Mesenchymal stem cell (in vitro differentiated cells and primary cell): ENCODE results near the gene CRB1.
A peak's percentile ranks its signal among the peaks of the same experiment; 100 is the strongest.

Experiments used
- DNase-seq: peaks from one replicate; pipeline ENCODE4 v3.0.0-alpha.2; 2013
- H2AFZ ChIP-seq: one replicate; pipeline ENCODE4 v1.6.1; 2013; ENCODE audit warnings: low read depth, mild to moderate bottlenecking, control low read depth, inconsistent platforms, low read length, moderate library complexity
- H2AK5ac ChIP-seq: 2 replicates; pipeline ENCODE4 v1.6.1; 2013; ENCODE audit warnings: low read length, moderate library complexity, mild to moderate bottlenecking, inconsistent platforms; ENCODE audit not compliant: severe bottlenecking
- H2BK120ac ChIP-seq: one replicate; pipeline ENCODE4 v1.6.1; 2013; ENCODE audit warnings: low read depth, mild to moderate bottlenecking, inconsistent platforms, low read length, moderate library complexity
- H2BK12ac ChIP-seq, 2 experiments: one replicate each; pipeline ENCODE4 v1.6.1; 2013; ENCODE audit warnings: inconsistent platforms in 2 of 2, low read length in 2 of 2, mild to moderate bottlenecking in 2 of 2, moderate library complexity in 2 of 2, control low read depth in 1 of 2
- H2BK15ac ChIP-seq: one replicate; pipeline ENCODE4 v1.6.1; 2013; ENCODE audit warnings: mild to moderate bottlenecking, low read depth, inconsistent platforms; ENCODE audit not compliant: poor library complexity, severe bottlenecking
- H2BK5ac ChIP-seq: 2 replicates; pipeline ENCODE4 v1.6.1; 2013; ENCODE audit warnings: low read depth, mild to moderate bottlenecking, low read length, control low read depth, inconsistent platforms; ENCODE audit not compliant: poor library complexity, severe bottlenecking
- H3K14ac ChIP-seq, 2 experiments: one replicate each; pipeline ENCODE4 v1.6.1; 2013; ENCODE audit warnings: inconsistent platforms in 2 of 2, low read length in 2 of 2, control low read depth in 1 of 2, mild to moderate bottlenecking in 1 of 2, moderate library complexity in 1 of 2
- H3K18ac ChIP-seq, 2 experiments: one replicate each; pipeline ENCODE4 v1.6.1; 2013; ENCODE audit warnings: inconsistent platforms in 2 of 2, low read length in 2 of 2, control low read depth in 1 of 2, low read depth in 1 of 2, mild to moderate bottlenecking in 1 of 2
- H3K23ac ChIP-seq, 2 experiments: one replicate each; pipeline ENCODE4 v1.6.1; 2013; ENCODE audit warnings: inconsistent platforms in 2 of 2, low read length in 2 of 2, mild to moderate bottlenecking in 2 of 2, moderate library complexity in 2 of 2, control low read depth in 1 of 2
- H3K27ac ChIP-seq: 2 replicates; pipeline ENCODE4 v1.5.1; 2013; ENCODE audit warnings: mild to moderate bottlenecking, moderate library complexity, low read length, control low read depth, inconsistent platforms; ENCODE audit not compliant: poor library complexity, severe bottlenecking
- H3K27me3 ChIP-seq, 2 experiments: 2 replicates each; pipeline versions ENCODE4 v1.6.1 to v1.7.0; 2013; ENCODE audit warnings: low read length in 2 of 2, mild to moderate bottlenecking in 2 of 2, moderate library complexity in 2 of 2, control low read depth in 1 of 2, inconsistent platforms in 1 of 2; ENCODE audit not compliant: control insufficient read depth in 1 of 2, insufficient read depth in 1 of 2
- H3K36me3 ChIP-seq, 2 experiments: 2 replicates each; pipeline versions ENCODE4 v1.6.1 to v1.7.0; 2013; ENCODE audit warnings: low read length in 2 of 2, control low read depth in 1 of 2, inconsistent platforms in 1 of 2, low read depth in 1 of 2, mild to moderate bottlenecking in 1 of 2; ENCODE audit not compliant: insufficient read depth in 2 of 2, control insufficient read depth in 1 of 2
- H3K4ac ChIP-seq, 2 experiments: one replicate each; pipeline ENCODE4 v1.6.1; 2013; ENCODE audit warnings: inconsistent platforms in 2 of 2, low read length in 2 of 2, mild to moderate bottlenecking in 2 of 2, moderate library complexity in 2 of 2, control low read depth in 1 of 2, low read depth in 1 of 2
- H3K4me1 ChIP-seq: 2 replicates; pipeline ENCODE4 v1.6.1; 2013; ENCODE audit warnings: low read depth, low read length, control low read depth; ENCODE audit not compliant: control insufficient read depth, insufficient read depth
- H3K4me2 ChIP-seq: 2 replicates; pipeline ENCODE4 v1.6.1; 2013; ENCODE audit warnings: low read length, mild to moderate bottlenecking, inconsistent platforms; ENCODE audit not compliant: poor library complexity, severe bottlenecking
- H3K4me3 ChIP-seq, 2 experiments: 2 replicates each; pipeline versions ENCODE4 v1.5.1 to v1.7.0; 2013; ENCODE audit warnings: low read length in 2 of 2, mild to moderate bottlenecking in 2 of 2, control low read depth in 1 of 2, low read depth in 1 of 2; ENCODE audit not compliant: insufficient read depth in 1 of 2
- H3K79me1 ChIP-seq: replicated peaks from 2 replicates; pipeline ENCODE4 v1.6.1; 2013; ENCODE audit warnings: mild to moderate bottlenecking, control low read depth, low read length, inconsistent platforms; ENCODE audit not compliant: poor library complexity, severe bottlenecking
- H3K9ac ChIP-seq: 2 replicates; pipeline ENCODE4 v1.7.0; 2013; ENCODE audit warnings: mild to moderate bottlenecking, low read length, moderate library complexity
- H3K9me3 ChIP-seq: 2 replicates; pipeline ENCODE4 v1.7.0; 2013; ENCODE audit warnings: mild to moderate bottlenecking, low read length; ENCODE audit not compliant: control insufficient read depth
- H4K8ac ChIP-seq: one replicate; pipeline ENCODE4 v1.6.1; 2013; ENCODE audit warnings: inconsistent platforms, mild to moderate bottlenecking, low read length, moderate library complexity
- H4K91ac ChIP-seq: one replicate; pipeline ENCODE4 v1.6.1; 2013; ENCODE audit warnings: mild to moderate bottlenecking, low read length, inconsistent platforms
- WGBS: methylation state at CpG from one replicate; pipeline ENCODE4 v1.1.7; 2013; ENCODE audit warnings: mixed read lengths; 5-methylcytosine and 5-hydroxymethylcytosine counted together

The CRB1 gene

GRCh38 chr1:197468543-197469175, 200.6 kb downstream of the CRB1 start:
- H4K8ac ChIP-seq = no peak overlapping the region
- no peak overlapping the region for H2AK5ac ChIP-seq
- H3K4me2 ChIP-seq = no peak overlapping the region
- H2BK15ac ChIP-seq = no peak overlapping the region
- no peak overlapping the region for H3K4ac ChIP-seq
- H2BK120ac ChIP-seq = no peak overlapping the region
- no peak overlapping the region for H3K14ac ChIP-seq
- H3K9me3 ChIP-seq = no peaks in the 10 kb centered on the region
- no peak overlapping the region for H3K4me3 ChIP-seq
- DNase-seq = no peak
- no peak overlapping the region for H3K27ac ChIP-seq
- H3K23ac ChIP-seq = no peak overlapping the region
- WGBS = 98% methylated on average over 9 of the region's 9 CpGs
- H3K36me3 ChIP-seq = no peaks in the 10 kb centered on the region
- no peak overlapping the region for H2AFZ ChIP-seq
- H4K91ac ChIP-seq = no peak overlapping the region
- H2BK12ac ChIP-seq = no peak overlapping the region
- no peaks in the 10 kb centered on the region for H3K27me3 ChIP-seq
- H3K4me1 ChIP-seq = no peaks in the 10 kb centered on the region
- no peaks in the 10 kb centered on the region for H3K79me1 ChIP-seq
- H3K18ac ChIP-seq = no peak overlapping the region
- H3K9ac ChIP-seq = no peak overlapping the region
- H2BK5ac ChIP-seq = no peak overlapping the region

DNA sequence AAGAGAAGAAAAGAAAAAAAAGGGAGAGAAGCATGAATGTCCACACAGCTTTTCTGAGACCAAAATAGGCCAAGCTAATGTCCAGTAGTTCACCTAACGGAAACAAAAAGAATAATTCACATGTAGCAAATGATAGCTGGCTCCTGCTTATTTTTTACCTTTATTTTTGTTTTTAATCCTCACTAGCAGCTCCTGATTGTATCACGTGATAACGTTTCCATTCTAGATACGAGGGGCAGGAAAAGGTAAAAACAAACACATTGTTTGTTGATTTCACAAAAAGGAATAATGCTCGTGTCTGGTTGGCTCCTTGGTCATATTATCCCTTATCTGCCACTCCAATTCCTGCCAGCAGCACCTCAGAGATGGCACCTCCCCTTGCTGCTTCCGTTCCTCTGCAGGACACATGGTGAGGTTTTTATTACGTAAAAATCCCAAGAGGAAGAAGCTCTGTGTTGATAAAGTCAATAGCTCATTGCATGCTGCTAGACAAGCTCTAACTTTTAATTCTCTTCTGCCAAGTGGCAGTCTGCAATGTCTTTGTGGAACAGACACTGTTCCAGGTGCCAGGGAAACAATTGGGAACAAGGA, 201.7 kb downstream of the CRB1 start:
- Histone ChIP-seq H3K9ac (no peak overlapping the region), H3K4me3 (no peak overlapping the region), H3K27me3 (no peaks in the 10 kb centered on the region), H2BK5ac (no peak overlapping the region), H3K4ac (no peak overlapping the region), H3K18ac (no peak overlapping the region), H3K9me3 (no peaks in the 10 kb centered on the region), H2BK15ac (no peak overlapping the region), H3K79me1 (no peaks in the 10 kb centered on the region), H4K91ac (peak overlapping the region; percentile 52), H2BK120ac (no peak overlapping the region), H3K36me3 (no peaks in the 10 kb centered on the region), H3K23ac (no peak overlapping the region), H2AFZ (no peak overlapping the region), H3K27ac (no peak overlapping the region), H2BK12ac (no peak overlapping the region), H3K4me1 (no peaks in the 10 kb centered on the region), H4K8ac (no peak overlapping the region), H3K14ac (no peak overlapping the region), H2AK5ac (no peak overlapping the region), H3K4me2 (no peak overlapping the region)
- WGBS = 76% methylated on average over 7 of the region's 7 CpGs
- DNase-seq = no peak

- Histone ChIP-seq H2BK15ac (no peak overlapping the region), H2AFZ (no peak overlapping the region), H2BK12ac (no peak overlapping the region), H3K27me3 (no peaks in the 10 kb centered on the region), H2BK120ac (no peak overlapping the region), H4K8ac (no peak overlapping the region), H3K9me3 (no peaks in the 10 kb centered on the region), H4K91ac (no peak overlapping the region), H3K4me1 (no peaks in the 10 kb centered on the region), H3K9ac (no peak overlapping the region), H3K4me3 (no peak overlapping the region), H2BK5ac (no peak overlapping the region), H3K4me2 (no peak overlapping the region), H3K36me3 (no peaks in the 10 kb centered on the region), H3K18ac (no peak overlapping the region), H3K27ac (no peak overlapping the region), H3K23ac (no peak overlapping the region), H3K79me1 (no peaks in the 10 kb centered on the region), H3K14ac (no peak overlapping the region), H3K4ac (no peak overlapping the region), H2AK5ac (no peak overlapping the region)
- DNase-seq = no peak
- WGBS = no CpG with 5 or more reads among the region's 1 CpG
These were observed 202.3 kb downstream of the CRB1 start for GRCh38 chr1:197470330-197470729.

DNA sequence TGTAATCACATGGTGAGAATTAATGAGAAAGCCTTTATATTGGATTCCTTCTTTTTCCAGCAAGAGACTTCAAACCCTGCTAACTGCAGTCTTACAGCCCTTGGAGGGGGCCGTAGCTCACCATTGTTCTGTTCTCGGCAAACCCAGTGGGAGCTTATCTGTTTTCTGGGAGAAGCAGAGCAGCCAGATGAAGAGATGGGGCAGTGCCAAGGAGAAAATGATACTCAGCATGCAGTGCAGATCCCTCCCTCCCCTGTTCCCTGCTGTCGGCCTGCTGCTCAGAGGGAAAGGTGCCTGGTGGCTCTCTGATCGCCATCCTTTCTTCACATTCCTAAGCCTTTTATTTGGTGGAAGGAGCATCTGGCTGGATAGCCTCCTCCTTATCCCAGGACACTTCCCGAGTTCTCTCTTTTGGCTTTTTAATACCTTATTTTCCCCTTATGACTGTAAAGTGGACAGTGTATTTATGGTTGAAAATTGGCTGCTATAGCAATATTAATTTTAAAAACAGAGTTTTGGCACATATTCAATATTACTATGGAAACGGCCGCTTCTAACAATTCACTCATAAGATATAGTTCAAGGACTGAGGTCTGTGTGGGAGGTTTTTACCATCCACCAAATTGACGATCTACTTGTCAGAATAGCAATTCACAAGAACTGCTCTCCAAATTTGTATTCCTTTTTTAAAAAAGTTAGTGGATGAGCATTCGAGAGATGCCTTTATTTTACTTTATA, 203.4 kb downstream of the CRB1 start:
- DNase-seq = no peak
- Histone ChIP-seq H3K23ac (no peak overlapping the region), H3K27ac (no peak overlapping the region), H3K4me3 (peak overlapping the region in 1 of 2 experiments; percentile 38), H3K4me1 (no peaks in the 10 kb centered on the region), H3K18ac (peak overlapping the region in 1 of 2 experiments; percentile 66), H3K9ac (peak overlapping the region; percentile 4), H2BK15ac (no peak overlapping the region), H4K91ac (no peak overlapping the region), H3K14ac (no peak overlapping the region), H3K79me1 (no peaks in the 10 kb centered on the region), H2BK12ac (peak overlapping the region in 1 of 2 experiments; percentile 18), H4K8ac (no peak overlapping the region), H3K9me3 (no peaks in the 10 kb centered on the region), H3K27me3 (no peaks in the 10 kb centered on the region), H2AFZ (no peak overlapping the region), H3K4ac (no peak overlapping the region), H2BK5ac (no peak overlapping the region), H2BK120ac (no peak overlapping the region), H3K36me3 (no peaks in the 10 kb centered on the region), H3K4me2 (no peak overlapping the region), H2AK5ac (no peak overlapping the region)
- 48% methylated on average over 3 of the region's 9 CpGs for WGBS
